HepG2 (cell line): Measurements from ENCODE around the gene KLHL12. TPM values are rescaled to one million over a fixed set of nuclear protein-coding genes. Genes with fewer than 3 reads are reported as not detected.

Experiments
- ATAC-seq: fragments of 200-7000 bp; cut with Tn5 transposase; 3 replicates; pipeline ENCODE4 v1.9.1; 2020; ENCODE audit warnings: mild to moderate bottlenecking, moderate library complexity
- BruUV-seq: library from RNA; stranded (reverse); fragments of 400-500 nt; replicated peaks from 2 replicates; lab custom pipeline; 2021; lab: Mats Ljungman, UMichigan
- CTCF ChIA-PET: fragments of 300-600 bp; formaldehyde crosslinking; extraction: SDS; loops from one replicate; lab custom pipeline; 2021; ENCODE audit warnings: low total read pairs, inconsistent platforms, low intra/inter-chr PET ratio; lab: Yijun Ruan, JAX
- POLR2A ChIA-PET: fragments of 350-600 bp; sonication (Branson Sonifier 250); formaldehyde crosslinking; loops from one replicate; lab custom pipeline; 2020; ENCODE audit warnings: antibody characterized with exemption, inconsistent platforms; lab: Yijun Ruan, JAX
- DNase-seq: peaks from one replicate; pipeline ENCODE4 v3.0.0-alpha.2; 2015; ENCODE audit warnings: low spot score
- FAIRE-seq: peaks from 3 replicates; lab custom pipeline; 2011; peaks lifted over from hg19 to GRCh38; lab: Jason Lieb, UNC
- H2AFZ ChIP-seq: one replicate; pipeline ENCODE4 v1.6.1; 2011; ENCODE audit warnings: low read length, inconsistent platforms
- H3K27ac ChIP-seq: fragments of 300-600 bp; 3 replicates; pipeline ENCODE4 v1.8.0; 2011; ENCODE audit warnings: mixed run types, mild to moderate bottlenecking, mixed read lengths, low read length, inconsistent platforms; ENCODE audit not compliant: insufficient read depth; ENCODE audit errors: extremely low read length
- H3K27me3 ChIP-seq, 2 experiments: fragments of 200-600 bp in 1 of 2; 2 replicates in 1 of 2; 3 replicates in 1 of 2; pipeline versions ENCODE4 v1.6.0 to v1.8.0; 2011; ENCODE audit warnings: low read length in 2 of 2, mild to moderate bottlenecking in 2 of 2, moderate library complexity in 2 of 2, inconsistent platforms in 1 of 2; ENCODE audit not compliant: insufficient read depth in 2 of 2, control insufficient read depth in 1 of 2
- H3K36me3 ChIP-seq, 2 experiments: fragments of 200-600 bp in 1 of 2; replicated peaks in 1 of 2; 2 replicates in 1 of 2; 3 replicates in 1 of 2; pipeline versions ENCODE4 v1.5.1 to v1.8.0; 2011; ENCODE audit warnings: low read length in 2 of 2, inconsistent platforms in 1 of 2; ENCODE audit not compliant: insufficient read depth in 2 of 2, control insufficient read depth in 1 of 2
- H3K4me1 ChIP-seq: 2 replicates; pipeline ENCODE4 v1.5.1; 2012; ENCODE audit warnings: low read length, inconsistent platforms; ENCODE audit not compliant: insufficient read depth
- H3K4me2 ChIP-seq: 2 replicates; pipeline ENCODE4 v1.6.0; 2011; ENCODE audit warnings: low read depth, low read length, inconsistent platforms
- H3K4me3 ChIP-seq, 3 experiments: fragments of 200-600 bp in 1 of 3; sonication (generic), shearing (Covaris generic) in 1 of 3; replicated peaks in 1 of 3; 2 replicates each; pipeline ENCODE4 v1.5.1; 2011 to 2016; ENCODE audit warnings: low read length in 3 of 3, inconsistent platforms in 2 of 3, low read depth in 2 of 3, mild to moderate bottlenecking in 2 of 3, control low read depth in 1 of 3, mixed read lengths in 1 of 3; ENCODE audit not compliant: insufficient read depth in 1 of 3
- H3K79me2 ChIP-seq: one replicate; pipeline ENCODE4 v1.6.1; 2011; ENCODE audit warnings: low read length, inconsistent platforms; ENCODE audit not compliant: insufficient read depth
- H3K9ac ChIP-seq: 2 replicates; pipeline ENCODE4 v1.6.0; 2011; ENCODE audit warnings: mild to moderate bottlenecking, low read depth, low read length, inconsistent platforms; ENCODE audit not compliant: insufficient read depth
- H3K9me3 ChIP-seq: 2 replicates; pipeline ENCODE4 v1.5.1; 2012; ENCODE audit warnings: mild to moderate bottlenecking, low read length
- H4K20me1 ChIP-seq: 2 replicates; pipeline ENCODE4 v1.6.0; 2011; ENCODE audit warnings: inconsistent platforms, mild to moderate bottlenecking, low read length, moderate library complexity; ENCODE audit not compliant: insufficient read depth
- ARID4A ChIP-seq: sonication (generic); formaldehyde crosslinking; IDR thresholded peaks from 2 replicates; pipeline ENCODE4 v1.5.0; 2020; ENCODE audit warnings: mild to moderate bottlenecking, missing genetic modification reagents, borderline replicate concordance
- CBFB ChIP-seq: sonication (generic); formaldehyde crosslinking; IDR thresholded peaks from 2 replicates; pipeline ENCODE4 v1.4.0; 2020; ENCODE audit warnings: missing genetic modification reagents
- CENPT ChIP-seq: sonication (generic); formaldehyde crosslinking; IDR thresholded peaks from 2 replicates; pipeline ENCODE4 v1.8.0; 2022; ENCODE audit warnings: low read depth, mild to moderate bottlenecking, moderate library complexity, missing genetic modification reagents
- MATR3 ChIP-seq: sonication (generic); formaldehyde crosslinking; IDR thresholded peaks from 2 replicates; pipeline ENCODE4 v1.4.0; 2020; ENCODE audit warnings: missing genetic modification reagents
- MED1 ChIP-seq: sonication (generic); formaldehyde crosslinking; IDR thresholded peaks from 2 replicates; pipeline ENCODE4 v1.4.0; 2020; ENCODE audit warnings: missing genetic modification reagents
- NFE2L1 ChIP-seq: sonication (generic); formaldehyde crosslinking; IDR thresholded peaks from 2 replicates; pipeline ENCODE4 v1.4.0; 2020; ENCODE audit warnings: missing genetic modification reagents, mild to moderate bottlenecking, borderline replicate concordance
- ZBTB4 ChIP-seq: sonication (generic); formaldehyde crosslinking; IDR thresholded peaks from 2 replicates; pipeline ENCODE4 v1.4.0; 2020; ENCODE audit warnings: missing genetic modification reagents, mild to moderate bottlenecking, borderline replicate concordance
- ZMYM2 ChIP-seq: sonication (generic); formaldehyde crosslinking; IDR thresholded peaks from 2 replicates; pipeline ENCODE4 v1.8.0; 2022; ENCODE audit warnings: mild to moderate bottlenecking, missing genetic modification reagents
- ZNF12 ChIP-seq: sonication (generic); formaldehyde crosslinking; IDR thresholded peaks from 2 replicates; pipeline ENCODE4 v1.5.0; 2020; ENCODE audit warnings: missing genetic modification reagents
- ZNF17 ChIP-seq: sonication (generic); formaldehyde crosslinking; IDR thresholded peaks from 2 replicates; pipeline ENCODE4 v1.5.0; 2020; ENCODE audit warnings: mild to moderate bottlenecking, missing genetic modification reagents
- ZNF468 ChIP-seq: sonication (generic); formaldehyde crosslinking; IDR thresholded peaks from 2 replicates; pipeline ENCODE4 v1.8.0; 2022; ENCODE audit warnings: mild to moderate bottlenecking, moderate library complexity, missing genetic modification reagents
- ZNF484 ChIP-seq: sonication (generic); formaldehyde crosslinking; IDR thresholded peaks from 2 replicates; pipeline ENCODE4 v1.5.1; 2020; ENCODE audit warnings: mild to moderate bottlenecking, low read depth, missing genetic modification reagents, borderline replicate concordance
- ZNF615 ChIP-seq: sonication (generic); formaldehyde crosslinking; IDR thresholded peaks from 2 replicates; pipeline ENCODE4 v1.5.0; 2020; ENCODE audit warnings: mild to moderate bottlenecking, missing genetic modification reagents, borderline replicate concordance
- WGBS: methylation state at CpG from one replicate; pipeline ENCODE4 v1.1.6; 2017; ENCODE audit warnings: low lambda C conversion rate; 5-methylcytosine and 5-hydroxymethylcytosine counted together
- in situ Hi-C: cut with HindIII; loops from 2 replicates; pipeline ENCODE4 v1.10.0; 2017; ENCODE audit warnings: low pct_unique_long_range_greater_than_20kb; ENCODE audit not compliant: extremely low pct_ligation_motif_present
- intact Hi-C: fragments of 100-400 bp; cut with micrococcal nuclease; formaldehyde crosslinking; loops from one replicate; pipeline ENCODE4 v1.10.0; 2022; ENCODE audit not compliant: unreplicated experiment
- polyA plus RNA-seq, 8 experiments: library from polyadenylated mRNA; depleted of rRNA in 3 of 8; stranded (reverse) in 7 of 8; unstranded in 1 of 8; fragments of >200 nt; fragmentation: Illumina TruSeq in 4 of 8; extraction: Trizol in 4 of 8; gene quantifications; 2 replicates each; pipeline versions ENCODE4 v1.2.1 to v1.2.3, GENCODE V29; 2011 to 2016; ENCODE audit warnings: low read depth in 4 of 8, missing spikeins in 1 of 8, mixed read lengths in 1 of 8; ENCODE audit not compliant: insufficient read depth in 1 of 8
- total RNA-seq, 5 experiments: library from RNA; depleted of rRNA; stranded (reverse); fragments of >200 nt; fragmentation: Illumina TruSeq; extraction: Trizol; gene quantifications; 2 replicates each; pipeline ENCODE4 v1.2.3, GENCODE V29; 2016; ENCODE audit warnings: low read depth in 1 of 5

Gene KLHL12
- total and polyA plus RNA-seq, 2 of the 13 experiments (the other 11 are each of a cell fraction or from before 2014, with no cell fraction given): 19.2 to 25.2 TPM

- TF ChIP-seq MED1 (no peak), ZBTB4 (no peak)
Observed at GRCh38 chr1:202957733-202958543, 30.9 kb upstream of the KLHL12 start, which contains the start of gene ADIPOR1 (continued).

GRCh38 chr1:202956969-202957368 lies 29.9 kb upstream of the KLHL12 start:
- peak overlapping the region; percentile 84 to 96 (median 84) for H3K4me3 ChIP-seq
- in situ Hi-C loops: no loop called here
- H3K27ac ChIP-seq: no peak overlapping the region
- BruUV-seq: TSS peak; percentile 58
- TF ChIP-seq ZMYM2 (CRISPR knock-in tag) (no peak), ARID4A (CRISPR knock-in tag) (no peak), NFE2L1 (CRISPR knock-in tag) (no peak), ZNF468 (CRISPR knock-in tag) (no peak), CBFB (CRISPR knock-in tag) (no peak), CENPT (CRISPR knock-in tag) (no peak), MATR3 (CRISPR knock-in tag) (no peak), ZNF12 (CRISPR knock-in tag) (no peak), ZNF17 (CRISPR knock-in tag) (no peak), ZNF484 (CRISPR knock-in tag) (no peak), ZNF615 (CRISPR knock-in tag) (no peak)
- H3K9ac ChIP-seq: peak overlapping the region; percentile 95
- FAIRE-seq (no peak), DNase-seq (no peak), ATAC-seq (no peak)
- peaks cover 57% of the 10 kb centered on the region for H3K4me1 ChIP-seq
- no peaks in the 10 kb centered on the region for H3K9me3 ChIP-seq
- H4K20me1 ChIP-seq: peaks cover 7% of the 10 kb centered on the region
- intact Hi-C loops: loop anchor here (1.0 to 10.0 kb wide), 2 partner anchors 31 to 72 kb away; partner anchors contain the start of gene RABIF
- ChIA-PET POLR2A (no interaction called here), CTCF (no interaction called here)
- no peaks in the 10 kb centered on the region; a peak in 1 of 5 replicates for H3K27me3 ChIP-seq
- no peak overlapping the region for H2AFZ ChIP-seq
- H3K79me2 ChIP-seq: peaks cover 58% of the 10 kb centered on the region
- peaks cover 0 to 1% of the 10 kb centered on the region in 2 experiments; a peak in 1 of 5 replicates for H3K36me3 ChIP-seq
- peak overlapping the region; percentile 82 for H3K4me2 ChIP-seq
- 12% methylated on average over 6 of the region's 6 CpGs for WGBS
